ENCODE data around the gene DTNB.

DTNB gene

GRCh38 chr2:25528173-25528572 is 145.2 kb downstream of the DTNB start:
- H3K4me2 ChIP-seq: no peak overlapping the region
- peaks cover 0 to 8% (median 0%) of the 10 kb centered on the region in 10 experiments; a peak in 5 of 20 replicates for H3K4me1 ChIP-seq
- no peak overlapping the region for H3K9ac ChIP-seq
- no peak for TF ChIP-seq Cebpa-rat (IDR thresholded peaks at IDR 0.05)
- H3K4me3 ChIP-seq: no peak overlapping the region
- H3K36me3 ChIP-seq: peaks cover 0 to 15% (median 0%) of the 10 kb centered on the region in 11 experiments; a peak in 5 of 22 replicates
- H3K9me3 ChIP-seq (replicated peaks in 1 of 11): no peaks in the 10 kb centered on the region
- H3K27ac ChIP-seq: no peak overlapping the region
- no peaks in the 10 kb centered on the region for H3K27me3 ChIP-seq
- H4K20me1 ChIP-seq: no peaks in the 10 kb centered on the region

GRCh38 chr2:25524507-25524906 is 148.9 kb downstream of the DTNB start:
- no peak for TF ChIP-seq Cebpa-rat (IDR thresholded peaks at IDR 0.05)
- Histone ChIP-seq H4K20me1 (no peaks in the 10 kb centered on the region), H3K27me3 (no peaks in the 10 kb centered on the region), H3K9me3 (replicated peaks in 1 of 11) (no peaks in the 10 kb centered on the region), H3K4me3 (no peak overlapping the region), H3K9ac (no peak overlapping the region), H3K4me2 (no peak overlapping the region), H3K4me1 (peaks cover 0 to 11% (median 5%) of the 10 kb centered on the region in 10 experiments; a peak in 8 of 20 replicates), H3K36me3 (peaks cover 0 to 6% (median 0%) of the 10 kb centered on the region in 11 experiments; a peak in 3 of 22 replicates), H3K27ac (no peak overlapping the region)

- Histone ChIP-seq H3K4me2 (no peak overlapping the region), H3K4me1 (peaks cover 0 to 11% (median 5%) of the 10 kb centered on the region in 10 experiments; a peak in 8 of 20 replicates), H3K36me3 (no peaks in the 10 kb centered on the region; a peak in 1 of 22 replicates), H3K4me3 (no peak overlapping the region), H3K9me3 (replicated peaks in 1 of 11) (no peaks in the 10 kb centered on the region), H3K9ac (no peak overlapping the region), H3K27me3 (no peaks in the 10 kb centered on the region), H4K20me1 (no peaks in the 10 kb centered on the region), H3K27ac (no peak overlapping the region)
- no peak for TF ChIP-seq Cebpa-rat (IDR thresholded peaks at IDR 0.05)
Measured at GRCh38 chr2:25523060-25523459, 150.3 kb downstream of the DTNB start.

GRCh38 chr2:25521665-25522387 is 151.6 kb downstream of the DTNB start:
- H4K20me1 ChIP-seq: no peaks in the 10 kb centered on the region
- H3K4me2 ChIP-seq: peak overlapping the region in 10 of 11 experiments; percentile 2 to 80 (median 18); a peak in 10 of 22 replicates
- peak overlapping the region in 1 of 11 experiments; percentile 3; a peak in 1 of 22 replicates for H3K9ac ChIP-seq
- no peak overlapping the region for H3K4me3 ChIP-seq
- no peaks in the 10 kb centered on the region for H3K9me3 ChIP-seq (replicated peaks in 1 of 11)
- peak overlapping the region in 3 of 11 experiments; percentile 28 to 35 (median 33); a peak in 3 of 22 replicates for H3K27ac ChIP-seq
- no peaks in the 10 kb centered on the region; a peak in 1 of 22 replicates for H3K36me3 ChIP-seq
- H3K4me1 ChIP-seq: peaks cover 0 to 15% (median 7%) of the 10 kb centered on the region in 10 experiments; a peak in 9 of 20 replicates
- H3K27me3 ChIP-seq: no peaks in the 10 kb centered on the region
- no peak for TF ChIP-seq Cebpa-rat (IDR thresholded peaks at IDR 0.05)

- 0 out of 22 replicates have a peak, but pooled peaks cover 0 to under 1% (median 0%) of the 10 kb centered on the region in 11 experiments for H3K9me3 ChIP-seq (replicated peaks in 1 of 11)
- H3K27ac ChIP-seq: no peak overlapping the region
- H3K27me3 ChIP-seq: no peaks in the 10 kb centered on the region
- no peaks in the 10 kb centered on the region for H4K20me1 ChIP-seq
- H3K4me2 ChIP-seq: no peak overlapping the region
- peaks cover 0 to 16% (median 7%) of the 10 kb centered on the region in 10 experiments; a peak in 9 of 20 replicates for H3K4me1 ChIP-seq
- no peak overlapping the region for H3K4me3 ChIP-seq
- no peak overlapping the region for H3K9ac ChIP-seq
- no peak for TF ChIP-seq Cebpa-rat (IDR thresholded peaks at IDR 0.05)
- H3K36me3 ChIP-seq: no peaks in the 10 kb centered on the region; a peak in 1 of 22 replicates
Measured at GRCh38 chr2:25521126-25521525, 152.3 kb downstream of the DTNB start.

- H3K27ac ChIP-seq: no peak overlapping the region; a peak in 1 of 22 replicates
- no peak overlapping the region for H3K4me2 ChIP-seq
- peaks cover 0 to 31% (median 8%) of the 10 kb centered on the region in 10 experiments; a peak in 11 of 20 replicates for H3K4me1 ChIP-seq
- H3K27me3 ChIP-seq: no peaks in the 10 kb centered on the region
- no peaks in the 10 kb centered on the region for H4K20me1 ChIP-seq
- 0 out of 22 replicates have a peak, but pooled peaks cover 0 to 3% (median 0%) of the 10 kb centered on the region in 11 experiments for H3K9me3 ChIP-seq (replicated peaks in 1 of 11)
- no peak for TF ChIP-seq Cebpa-rat (IDR thresholded peaks at IDR 0.05)
- H3K4me3 ChIP-seq: no peak overlapping the region
- no peak overlapping the region for H3K9ac ChIP-seq
- no peaks in the 10 kb centered on the region; a peak in 1 of 22 replicates for H3K36me3 ChIP-seq
Measured at GRCh38 chr2:25517701-25518100, 155.7 kb downstream of the DTNB start.

- Histone ChIP-seq H3K4me3 (no peak overlapping the region), H3K9me3 (replicated peaks in 1 of 11) (0 out of 22 replicates have a peak, but pooled peaks cover 0 to 3% (median 0%) of the 10 kb centered on the region in 11 experiments), H3K9ac (no peak overlapping the region), H4K20me1 (no peaks in the 10 kb centered on the region), H3K27ac (no peak overlapping the region), H3K4me2 (peak overlapping the region in 2 of 11 experiments; percentile 21 to 36; a peak in 2 of 22 replicates), H3K4me1 (peaks cover 0 to 25% (median 0%) of the 10 kb centered on the region in 10 experiments; a peak in 7 of 20 replicates), H3K36me3 (no peaks in the 10 kb centered on the region), H3K27me3 (no peaks in the 10 kb centered on the region)
- no peak for TF ChIP-seq Cebpa-rat (IDR thresholded peaks at IDR 0.05)
Measured at GRCh38 chr2:25514043-25514637, 159.2 kb downstream of the DTNB start.

GRCh38 chr2:25512707-25513106 is 160.7 kb downstream of the DTNB start:
- no peak overlapping the region for H3K4me3 ChIP-seq
- no peaks in the 10 kb centered on the region for H3K27me3 ChIP-seq
- no peak for TF ChIP-seq Cebpa-rat (IDR thresholded peaks at IDR 0.05)
- H3K4me1 ChIP-seq: peaks cover 0 to 25% (median 0%) of the 10 kb centered on the region in 10 experiments; a peak in 7 of 20 replicates
- H3K36me3 ChIP-seq: no peaks in the 10 kb centered on the region
- no peak overlapping the region for H3K27ac ChIP-seq
- H4K20me1 ChIP-seq: no peaks in the 10 kb centered on the region
- peak overlapping the region in 1 of 11 experiments; percentile 15; a peak in 1 of 22 replicates for H3K4me2 ChIP-seq
- H3K9ac ChIP-seq: no peak overlapping the region
- 0 out of 22 replicates have a peak, but pooled peaks cover 0 to 3% (median 0%) of the 10 kb centered on the region in 11 experiments for H3K9me3 ChIP-seq (replicated peaks in 1 of 11)

GRCh38 chr2:25506226-25506625 is 167.2 kb downstream of the DTNB start:
- H4K20me1 ChIP-seq: no peaks in the 10 kb centered on the region
- H3K27me3 ChIP-seq: no peaks in the 10 kb centered on the region
- H3K36me3 ChIP-seq: no peaks in the 10 kb centered on the region
- no peak for TF ChIP-seq Cebpa-rat (IDR thresholded peaks at IDR 0.05)
- H3K9me3 ChIP-seq (replicated peaks in 1 of 11): no peaks in the 10 kb centered on the region
- no peaks in the 10 kb centered on the region for H3K4me1 ChIP-seq
- H3K9ac ChIP-seq: no peak overlapping the region
- H3K4me3 ChIP-seq: no peak overlapping the region
- no peak overlapping the region for H3K4me2 ChIP-seq
- no peak overlapping the region for H3K27ac ChIP-seq
